ENCODE data around the gene GEMIN7. TPM values are rescaled to one million over a fixed set of nuclear protein-coding genes. Genes with fewer than 3 reads are reported as not detected.

The GEMIN7 gene
- total RNA-seq, 1 donor: 4.1 TPM

- H3K4me1 ChIP-seq (ENCODE audit: insufficient read depth, low read length): peaks cover 34% of the 10 kb centered on the region
- H3K4me3 ChIP-seq (ENCODE audit: low read length): no peak overlapping the region
- H3K9me3 ChIP-seq (ENCODE audit: low read depth, low read length): no peaks in the 10 kb centered on the region
- no peaks in the 10 kb centered on the region for H3K27me3 ChIP-seq (ENCODE audit: insufficient read depth, low read length)
Observed at GRCh38 chr19:45051929-45052579, 27.0 kb upstream of the GEMIN7 start.

- Histone ChIP-seq H3K4me1 (ENCODE audit: insufficient read depth, low read length) (peaks cover 7% of the 10 kb centered on the region), H3K9me3 (ENCODE audit: low read depth, low read length) (no peaks in the 10 kb centered on the region), H3K4me3 (ENCODE audit: low read length) (no peak overlapping the region)
Observed at GRCh38 chr19:45056831-45057230, 22.2 kb upstream of the GEMIN7 start.

GRCh38 chr19:45057444-45057843, 21.6 kb upstream of the GEMIN7 start:
- H3K4me3 ChIP-seq (ENCODE audit: low read length): no peak overlapping the region
- H3K27me3 ChIP-seq (ENCODE audit: insufficient read depth, low read length): no peaks in the 10 kb centered on the region
- H3K4me1 ChIP-seq (ENCODE audit: insufficient read depth, low read length): peaks cover 7% of the 10 kb centered on the region
- no peaks in the 10 kb centered on the region for H3K9me3 ChIP-seq (ENCODE audit: low read depth, low read length)

More at GRCh38 chr19:45056831-45057230, 22.2 kb upstream of the GEMIN7 start:
- H3K27me3 ChIP-seq (ENCODE audit: insufficient read depth, low read length): no peaks in the 10 kb centered on the region

- Histone ChIP-seq H3K4me3 (ENCODE audit: low read length) (no peak overlapping the region), H3K27me3 (ENCODE audit: insufficient read depth, low read length) (no peaks in the 10 kb centered on the region), H3K4me1 (ENCODE audit: insufficient read depth, low read length) (no peaks in the 10 kb centered on the region), H3K9me3 (ENCODE audit: low read depth, low read length) (no peaks in the 10 kb centered on the region)
Observed at GRCh38 chr19:45058622-45059159, 20.4 kb upstream of the GEMIN7 start.

- Histone ChIP-seq H3K27me3 (ENCODE audit: insufficient read depth, low read length) (no peaks in the 10 kb centered on the region), H3K4me1 (ENCODE audit: insufficient read depth, low read length) (no peaks in the 10 kb centered on the region), H3K9me3 (ENCODE audit: low read depth, low read length) (no peaks in the 10 kb centered on the region), H3K4me3 (ENCODE audit: low read length) (no peak overlapping the region)
Observed at GRCh38 chr19:45059258-45059965, 19.6 kb upstream of the GEMIN7 start.

GRCh38 chr19:45061965-45062364, 17.1 kb upstream of the GEMIN7 start:
- Histone ChIP-seq H3K9me3 (ENCODE audit: low read depth, low read length) (no peaks in the 10 kb centered on the region), H3K27me3 (ENCODE audit: insufficient read depth, low read length) (no peaks in the 10 kb centered on the region), H3K4me3 (ENCODE audit: low read length) (no peak overlapping the region), H3K4me1 (ENCODE audit: insufficient read depth, low read length) (no peaks in the 10 kb centered on the region)

GRCh38 chr19:45063851-45064801, 14.9 kb upstream of the GEMIN7 start:
- no peaks in the 10 kb centered on the region for H3K4me1 ChIP-seq (ENCODE audit: insufficient read depth, low read length)
- no peaks in the 10 kb centered on the region for H3K27me3 ChIP-seq (ENCODE audit: insufficient read depth, low read length)
- H3K9me3 ChIP-seq (ENCODE audit: low read depth, low read length): no peaks in the 10 kb centered on the region
- no peak overlapping the region for H3K4me3 ChIP-seq (ENCODE audit: low read length)

GRCh38 chr19:45066921-45067661, 12.0 kb upstream of the GEMIN7 start:
- no peak overlapping the region for H3K4me3 ChIP-seq (ENCODE audit: low read length)
- H3K9me3 ChIP-seq (ENCODE audit: low read depth, low read length): no peaks in the 10 kb centered on the region
- H3K4me1 ChIP-seq (ENCODE audit: insufficient read depth, low read length): no peaks in the 10 kb centered on the region
- H3K27me3 ChIP-seq (ENCODE audit: insufficient read depth, low read length): no peaks in the 10 kb centered on the region

- Histone ChIP-seq H3K4me3 (ENCODE audit: low read length) (no peak overlapping the region), H3K9me3 (ENCODE audit: low read depth, low read length) (no peaks in the 10 kb centered on the region), H3K4me1 (ENCODE audit: insufficient read depth, low read length) (no peaks in the 10 kb centered on the region), H3K27me3 (ENCODE audit: insufficient read depth, low read length) (no peaks in the 10 kb centered on the region)
Observed at GRCh38 chr19:45068041-45068440, 11.0 kb upstream of the GEMIN7 start.

GRCh38 chr19:45069056-45069455, 10.0 kb upstream of the GEMIN7 start:
- no peaks in the 10 kb centered on the region for H3K27me3 ChIP-seq (ENCODE audit: insufficient read depth, low read length)
- peaks cover 4% of the 10 kb centered on the region for H3K4me1 ChIP-seq (ENCODE audit: insufficient read depth, low read length)
- H3K9me3 ChIP-seq (ENCODE audit: low read depth, low read length): no peaks in the 10 kb centered on the region
- no peak overlapping the region for H3K4me3 ChIP-seq (ENCODE audit: low read length)

- Histone ChIP-seq H3K4me1 (ENCODE audit: insufficient read depth, low read length) (peaks cover 15% of the 10 kb centered on the region), H3K27me3 (ENCODE audit: insufficient read depth, low read length) (no peaks in the 10 kb centered on the region), H3K4me3 (ENCODE audit: low read length) (no peak overlapping the region), H3K9me3 (ENCODE audit: low read depth, low read length) (no peaks in the 10 kb centered on the region)
Observed at GRCh38 chr19:45070214-45070613, 8.8 kb upstream of the GEMIN7 start.

- no peaks in the 10 kb centered on the region for H3K27me3 ChIP-seq (ENCODE audit: insufficient read depth, low read length)
- H3K4me3 ChIP-seq (ENCODE audit: low read length): no peak overlapping the region
- peaks cover 15% of the 10 kb centered on the region for H3K4me1 ChIP-seq (ENCODE audit: insufficient read depth, low read length)
- no peaks in the 10 kb centered on the region for H3K9me3 ChIP-seq (ENCODE audit: low read depth, low read length)
Observed at GRCh38 chr19:45070861-45071544, 8.1 kb upstream of the GEMIN7 start.

- H3K4me3 ChIP-seq (ENCODE audit: low read length): no peak overlapping the region
- no peaks in the 10 kb centered on the region for H3K27me3 ChIP-seq (ENCODE audit: insufficient read depth, low read length)
- peaks cover 17% of the 10 kb centered on the region for H3K4me1 ChIP-seq (ENCODE audit: insufficient read depth, low read length)
- H3K9me3 ChIP-seq (ENCODE audit: low read depth, low read length): no peaks in the 10 kb centered on the region
Observed at GRCh38 chr19:45071545-45071938, 7.5 kb upstream of the GEMIN7 start.

Data from mononuclear cell (primary cell).